Activated gamma-delta T cell (primary cell): ENCODE results near the gene RGPD6.
"Not testable (repeated sequence)": the region's sequence is repeated elsewhere in the genome, so short reads cannot be mapped to it uniquely, and the experiment has no call there.

ENCODE experiments used
- DNase-seq: peaks from one replicate; lab custom pipeline; 2025; lab: John Stamatoyannopoulos, UW

The RGPD6 gene

DNA sequence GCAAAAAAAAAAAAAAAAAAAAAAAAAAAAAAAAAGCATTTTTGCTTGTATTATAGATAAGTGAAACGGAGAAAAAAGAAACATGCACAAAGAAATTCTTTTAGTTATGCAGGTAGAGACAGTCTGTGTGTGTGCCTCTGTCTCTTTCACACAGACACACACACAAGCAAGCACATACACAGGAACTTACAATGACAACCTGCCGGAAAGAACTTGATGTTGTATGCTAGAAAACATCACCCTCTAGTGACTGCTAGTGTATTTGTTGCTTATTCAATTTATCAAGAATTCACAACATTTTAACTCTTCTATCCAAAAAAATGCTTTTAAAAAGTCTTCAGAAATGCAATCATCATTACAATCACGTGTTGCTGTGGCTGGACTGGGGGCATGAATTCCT lies 95.8 kb downstream of the RGPD6 start:
- DNase-seq, result not testable (repeated sequence)

DNA sequence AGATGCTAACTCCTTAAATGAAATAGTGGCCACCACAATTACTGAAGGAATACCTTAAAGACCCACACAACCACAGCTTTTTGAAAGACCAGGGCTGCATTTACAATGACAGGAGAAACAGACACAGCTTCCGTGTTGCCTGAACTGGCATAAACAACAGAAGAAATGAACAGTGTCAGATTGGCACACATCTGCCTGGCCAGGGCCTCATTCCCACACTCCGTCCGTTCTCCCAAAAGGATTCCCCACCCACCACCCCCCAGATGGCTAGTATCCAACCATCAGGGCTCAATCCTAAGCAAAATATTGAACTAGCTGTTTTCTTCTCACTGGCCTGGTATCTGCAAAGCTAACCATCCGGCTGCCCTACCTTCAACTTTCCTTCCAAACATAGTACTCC lies 96.9 kb downstream of the RGPD6 start:
- not testable (repeated sequence) for DNase-seq

DNA sequence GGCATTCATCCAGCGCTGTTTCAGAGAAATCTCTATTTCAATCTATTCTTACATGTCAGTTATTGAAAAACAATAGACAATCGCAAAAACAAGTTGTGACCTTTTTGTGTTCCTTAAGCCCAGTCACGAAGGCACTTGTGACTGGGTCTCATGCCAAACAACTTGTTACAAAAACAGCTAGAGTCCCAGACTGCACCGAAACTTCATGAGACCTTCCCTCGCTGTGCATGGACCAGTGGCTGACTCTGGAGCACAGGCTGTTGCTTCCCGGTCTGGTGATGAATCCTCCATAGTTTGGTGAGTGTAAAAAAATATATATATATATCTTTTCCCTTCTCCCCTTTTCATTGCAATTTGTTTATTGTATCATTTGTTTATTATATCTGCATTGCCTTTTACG lies 99.7 kb downstream of the RGPD6 start:
- not testable (repeated sequence) for DNase-seq

DNA sequence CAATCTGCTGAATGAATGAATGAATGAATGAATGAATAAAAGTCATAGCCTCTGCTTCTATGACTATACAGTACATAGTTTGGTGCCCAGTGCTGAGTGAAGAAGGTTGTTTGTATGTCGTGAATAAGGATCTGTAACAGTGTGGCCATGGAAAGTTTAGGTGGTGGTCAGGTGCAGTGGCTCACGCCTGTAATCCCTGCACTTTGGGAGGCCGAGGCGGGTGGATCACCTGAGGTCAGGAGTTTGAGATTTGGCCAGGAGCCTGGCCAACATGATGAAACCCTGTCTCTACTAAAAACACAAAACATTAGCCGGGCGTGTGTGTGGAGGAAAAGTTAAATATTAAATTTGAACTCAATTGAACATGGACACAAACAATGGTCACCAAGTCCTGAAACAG lies 100.1 kb downstream of the RGPD6 start:
- DNase-seq, result not testable (repeated sequence)

DNA sequence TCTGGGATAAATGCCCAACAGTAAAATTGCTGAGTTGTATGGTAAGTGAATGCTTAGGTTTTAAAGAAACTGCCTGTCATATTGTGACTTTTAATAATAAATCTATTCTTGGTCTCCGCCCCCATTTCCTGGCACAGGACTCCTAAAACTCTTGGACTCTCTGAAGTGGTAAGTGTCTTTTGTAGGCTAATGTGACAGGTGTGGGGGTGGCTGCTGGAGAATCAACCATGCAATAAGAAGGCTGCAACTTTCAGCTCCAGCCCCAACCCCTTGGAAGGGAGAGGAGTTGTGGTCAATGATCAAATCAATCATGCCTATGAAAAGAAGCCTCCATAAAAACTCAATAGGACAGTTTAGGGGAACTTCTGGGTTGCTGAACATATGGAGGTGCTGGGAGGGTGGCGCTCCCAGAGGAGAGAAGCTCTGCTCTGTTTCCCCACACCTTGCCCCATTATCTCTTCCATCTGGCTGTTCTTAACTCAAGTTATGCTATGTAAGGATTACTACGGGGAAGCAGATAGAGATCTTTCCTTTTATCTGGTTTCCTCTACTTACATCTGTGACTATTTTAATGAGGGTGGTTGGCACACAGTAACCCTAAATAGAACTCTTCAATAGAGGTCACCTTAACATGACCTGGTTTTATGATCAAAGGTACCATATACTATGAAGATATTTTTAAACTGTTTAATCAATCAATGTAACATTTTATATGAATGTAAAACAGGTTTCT lies 101.2 kb downstream of the RGPD6 start:
- DNase-seq, result not testable (repeated sequence)

DNA sequence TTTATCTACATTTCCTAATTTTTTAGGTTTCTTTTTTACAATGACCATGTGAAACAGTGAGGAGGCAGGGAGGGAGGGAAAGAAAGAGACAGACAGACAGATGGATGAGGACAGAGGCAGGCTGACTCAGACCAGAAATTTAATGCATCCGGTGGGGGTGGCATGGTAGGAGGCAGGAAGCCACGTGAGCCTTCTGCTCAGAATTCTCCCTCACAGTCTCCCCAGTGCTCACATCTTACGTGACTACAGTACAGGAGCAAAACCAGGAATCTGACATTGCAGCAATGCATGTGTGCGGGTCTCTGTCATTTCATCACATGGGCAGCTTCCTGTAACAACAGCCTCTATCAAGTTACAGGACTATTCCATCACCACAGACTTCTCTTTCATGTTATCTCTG lies 102.1 kb downstream of the RGPD6 start:
- DNase-seq, result not testable (repeated sequence)

DNA sequence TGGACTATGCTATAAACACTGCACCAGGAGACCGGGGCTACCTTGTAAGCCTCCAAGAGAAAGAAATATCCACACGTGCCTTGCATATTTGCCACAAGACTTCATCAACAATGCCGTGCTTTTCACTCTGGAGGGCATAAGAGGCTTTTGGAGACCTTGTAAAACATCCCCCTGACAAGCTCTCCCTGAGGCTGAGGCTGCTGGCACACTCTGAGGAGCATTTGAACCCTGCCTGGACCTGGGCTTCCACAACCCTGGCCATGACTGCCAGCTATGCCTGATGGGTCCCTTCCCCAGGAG lies 104.0 kb downstream of the RGPD6 start:
- not testable (repeated sequence) for DNase-seq

DNA sequence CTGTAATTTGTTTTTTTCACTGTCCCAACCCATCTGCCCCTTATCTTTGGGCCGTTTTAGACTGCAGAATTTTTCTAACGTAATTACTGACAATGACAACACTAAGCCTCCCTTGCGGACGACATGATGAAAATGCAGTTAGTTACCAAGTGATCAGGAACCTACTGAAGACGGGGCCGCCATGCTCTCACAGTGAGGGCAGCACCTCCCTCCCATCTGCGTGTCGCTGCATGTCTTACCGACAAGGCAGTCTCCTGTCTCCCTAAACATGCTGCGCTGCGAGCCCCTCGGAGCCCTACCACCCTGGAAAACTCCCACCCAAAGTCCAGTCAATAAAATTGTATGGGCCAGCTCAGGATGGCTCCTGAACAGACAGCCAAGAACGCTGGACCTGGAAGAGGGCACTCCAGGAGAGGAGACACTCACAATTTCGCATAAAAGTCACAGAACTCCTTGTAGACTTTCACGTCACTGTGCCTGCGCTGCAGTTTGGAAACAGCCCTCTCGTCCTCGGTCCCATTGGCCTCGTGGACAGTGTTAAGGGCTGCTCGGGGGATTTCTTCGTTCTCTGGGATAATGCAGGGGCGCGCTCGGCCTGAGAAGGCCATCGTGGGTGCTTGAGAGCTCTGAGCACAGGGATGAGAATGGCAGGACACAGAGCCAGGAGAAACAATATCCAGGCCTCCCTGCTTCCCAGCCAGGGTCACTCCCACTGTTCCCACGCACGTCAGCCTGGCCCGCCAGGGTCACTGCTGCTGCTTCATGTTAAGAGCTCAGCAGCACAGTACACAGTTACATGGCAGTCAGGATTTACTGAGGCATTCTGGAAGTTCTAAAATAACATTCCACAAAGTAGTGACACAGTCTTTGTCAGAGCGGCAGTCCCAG lies 104.6 kb downstream of the RGPD6 start, which contains the start of gene LIMS4:
Gene LIMS4, minus strand, starts transcription at position 646 of the 888 bp plus-strand sequence. Its CDS starts 38 bp downstream, at position 608.
- DNase-seq, result not testable (repeated sequence)

DNA sequence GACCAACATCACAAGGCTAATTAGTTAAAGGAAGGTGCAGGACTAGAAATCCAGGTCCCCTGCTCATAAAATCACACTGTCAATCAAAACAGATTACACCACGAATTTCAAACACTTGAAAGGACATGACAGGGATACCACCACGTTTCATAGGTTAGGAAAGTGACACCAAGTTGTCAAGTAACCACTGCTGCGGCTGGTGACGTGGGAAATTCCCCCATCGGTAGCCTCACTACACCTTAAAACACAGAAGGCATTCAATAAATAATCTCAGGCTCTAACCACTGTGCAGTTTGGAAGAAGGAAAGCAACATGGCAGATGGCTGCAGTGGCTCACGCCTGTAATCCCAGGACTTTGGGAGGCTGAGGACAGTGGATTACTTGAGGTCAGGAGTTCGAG lies 108.1 kb downstream of the RGPD6 start:
- DNase-seq, result not testable (repeated sequence)

DNA sequence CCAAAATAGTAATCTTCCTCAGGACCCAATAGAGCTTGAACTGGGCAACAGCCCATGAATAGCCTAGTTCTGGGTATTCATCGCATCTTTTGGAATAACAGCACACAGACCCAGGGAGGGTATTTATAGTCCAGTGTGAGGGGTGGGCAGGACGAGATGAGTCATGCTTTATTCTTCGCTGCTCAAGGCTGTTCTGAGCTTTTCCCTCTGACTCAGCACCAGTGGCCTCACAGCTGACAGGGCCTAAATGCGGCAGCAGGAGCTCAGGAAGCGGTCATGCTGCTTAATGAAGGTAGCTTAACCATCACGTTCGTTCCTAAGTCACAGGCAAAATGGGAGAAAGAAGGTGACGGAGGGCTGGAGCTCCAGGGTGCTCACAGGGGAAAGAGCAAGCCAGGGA lies 111.7 kb downstream of the RGPD6 start:
- not testable (repeated sequence) for DNase-seq
